HUES6 (cell line): Measurements from ENCODE around the gene PIN4.

Source experiments
- H3K27ac ChIP-seq: 2 replicates; pipeline ENCODE4 v1.7.0; 2013; ENCODE audit warnings: low read depth, mild to moderate bottlenecking, low read length, inconsistent platforms
- H3K27me3 ChIP-seq: 2 replicates; pipeline ENCODE4 v1.6.1; 2013; ENCODE audit warnings: low read length; ENCODE audit not compliant: control insufficient read depth, insufficient read depth
- H3K36me3 ChIP-seq: 2 replicates; pipeline ENCODE4 v1.6.1; 2013; ENCODE audit warnings: low read length; ENCODE audit not compliant: control insufficient read depth, insufficient read depth
- H3K4me1 ChIP-seq: 2 replicates; pipeline ENCODE4 v1.6.1; 2013; ENCODE audit warnings: low read length; ENCODE audit not compliant: control insufficient read depth, insufficient read depth
- H3K4me3 ChIP-seq: 2 replicates; pipeline ENCODE4 v1.5.1; 2013; ENCODE audit warnings: low read depth, low read length
- H3K9ac ChIP-seq: one replicate; pipeline ENCODE4 v1.6.1; 2013; ENCODE audit warnings: mild to moderate bottlenecking, low read length
- H3K9me3 ChIP-seq: 2 replicates; pipeline ENCODE4 v1.6.1; 2013; ENCODE audit warnings: low read depth, low read length; ENCODE audit not compliant: control insufficient read depth, insufficient read depth

Gene PIN4

GRCh38 chrX:72240976-72241375 is 59.4 kb downstream of the PIN4 start:
- H3K4me3 ChIP-seq = no peak overlapping the region
- no peak overlapping the region for H3K27ac ChIP-seq
- H3K4me1 ChIP-seq = no peaks in the 10 kb centered on the region
- peaks cover 8% of the 10 kb centered on the region; the same call in 1 of the 2 replicates for H3K36me3 ChIP-seq
- H3K27me3 ChIP-seq = no peaks in the 10 kb centered on the region
- H3K9ac ChIP-seq = no peak overlapping the region
- H3K9me3 ChIP-seq = peaks cover 5% of the 10 kb centered on the region; the same call in 1 of the 2 replicates

GRCh38 chrX:72243472-72243871 is 61.9 kb downstream of the PIN4 start:
- Histone ChIP-seq H3K4me1 (no peaks in the 10 kb centered on the region), H3K9me3 (peaks cover 5% of the 10 kb centered on the region; the same call in 1 of the 2 replicates), H3K36me3 (no peaks in the 10 kb centered on the region), H3K27ac (no peak overlapping the region), H3K9ac (no peak overlapping the region), H3K4me3 (no peak overlapping the region), H3K27me3 (no peaks in the 10 kb centered on the region)

DNA sequence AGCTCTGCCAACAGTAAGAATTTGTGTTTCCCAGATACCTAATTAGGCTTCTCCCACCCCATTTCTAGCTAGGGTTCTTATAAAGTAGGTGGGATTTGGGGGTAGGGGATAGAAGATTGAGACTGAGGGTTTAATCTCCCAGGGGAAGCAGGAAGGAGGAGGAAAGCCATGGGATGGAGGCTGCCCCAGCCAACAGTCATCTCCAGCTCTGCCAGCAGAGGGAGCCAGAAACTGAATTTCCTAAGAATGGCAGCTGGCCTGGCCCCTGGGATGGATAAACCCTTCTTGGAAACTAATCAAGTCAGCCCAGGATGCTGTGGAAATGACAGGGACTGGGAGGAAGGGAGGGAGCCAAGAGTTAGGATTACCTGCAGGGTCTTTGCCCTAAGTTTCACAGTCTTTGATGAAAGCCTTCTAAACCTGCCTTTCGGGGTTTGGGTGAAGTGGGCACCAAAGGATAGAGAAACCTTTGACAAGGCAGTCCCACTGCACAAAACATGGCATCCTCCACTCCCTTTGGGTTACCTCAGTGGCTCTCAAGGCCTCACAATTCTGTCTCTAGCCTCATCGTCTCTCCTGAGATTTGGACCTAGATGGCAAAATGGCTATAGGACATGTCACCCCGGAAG is 64.0 kb downstream of the PIN4 start:
- no peaks in the 10 kb centered on the region for H3K27me3 ChIP-seq
- H3K9ac ChIP-seq = no peak overlapping the region
- no peak overlapping the region for H3K4me3 ChIP-seq
- peaks cover 5% of the 10 kb centered on the region; the same call in 1 of the 2 replicates for H3K9me3 ChIP-seq
- no peaks in the 10 kb centered on the region for H3K36me3 ChIP-seq
- no peak overlapping the region for H3K27ac ChIP-seq
- H3K4me1 ChIP-seq = no peaks in the 10 kb centered on the region

DNA sequence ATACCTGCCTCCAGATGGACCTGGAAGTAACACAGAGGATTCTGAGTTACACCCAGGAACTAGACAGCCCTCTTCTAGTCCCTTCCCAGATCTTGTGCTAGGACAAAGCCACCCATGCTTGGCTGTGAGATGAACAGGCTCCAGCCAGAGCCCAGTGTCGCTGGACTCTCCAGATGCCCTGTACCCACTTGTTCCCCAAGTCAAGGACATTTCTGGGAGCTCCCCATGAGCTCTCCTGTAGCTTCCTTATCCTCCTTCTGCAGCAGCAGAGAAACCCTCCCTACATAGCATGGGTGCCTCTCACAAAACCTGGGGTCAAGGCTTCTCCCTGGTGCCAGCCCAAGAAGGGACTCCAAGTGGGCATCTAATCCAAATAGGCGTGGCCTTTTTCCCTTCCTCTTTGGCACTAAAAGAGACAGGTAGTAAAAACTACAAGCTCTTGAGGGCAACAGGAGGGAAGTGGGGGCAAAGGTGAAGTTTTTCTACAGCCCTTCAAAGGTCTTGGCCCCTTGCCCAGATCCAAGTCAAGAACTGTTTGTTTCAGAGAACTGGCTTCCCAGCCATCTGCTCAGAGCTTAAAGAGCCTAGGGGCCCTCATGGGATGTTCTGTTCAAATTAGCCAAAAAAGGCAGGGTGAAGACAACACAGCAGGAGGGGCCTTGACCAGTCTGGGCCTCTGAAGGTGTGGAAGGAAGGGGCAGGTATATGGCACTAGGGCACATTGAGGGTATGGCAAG is 65.8 kb downstream of the PIN4 start:
- Histone ChIP-seq H3K27ac (no peak overlapping the region), H3K36me3 (no peaks in the 10 kb centered on the region), H3K4me3 (no peak overlapping the region), H3K9me3 (peaks cover 5% of the 10 kb centered on the region; the same call in 1 of the 2 replicates), H3K9ac (no peak overlapping the region), H3K27me3 (no peaks in the 10 kb centered on the region), H3K4me1 (no peaks in the 10 kb centered on the region)
